HCT116 (cell line): ENCODE data around the gene HGFAC. TPM values are rescaled to one million over a fixed set of nuclear protein-coding genes. Genes with fewer than 3 reads are reported as not detected.

ENCODE experiments used
- ATAC-seq: fragments of 200-7000 bp; cut with Tn5 transposase; 2 replicates; pipeline ENCODE4 v1.9.1; 2020; ENCODE audit warnings: mild to moderate bottlenecking, moderate library complexity
- BruUV-seq: library from RNA; stranded (reverse); fragments of 400-500 nt; replicated peaks from 2 replicates; lab custom pipeline; 2021; lab: Mats Ljungman, UMichigan
- CTCF ChIA-PET: fragments of 300-600 bp; sonication (Branson Sonifier 250); formaldehyde crosslinking; loops from one replicate; lab custom pipeline; 2021; ENCODE audit warnings: antibody characterized with exemption; lab: Charles Lee
- POLR2A ChIA-PET: fragments of 300-600, 350-600 bp; sonication (Branson Sonifier 250); formaldehyde crosslinking; loops from one replicate; lab custom pipeline; 2021; ENCODE audit warnings: antibody characterized with exemption; lab: Charles Lee
- RAD21 ChIA-PET, 2 experiments: fragments of 300-600 bp; sonication (Branson Sonifier 250); formaldehyde crosslinking; loops; one replicate each; lab custom pipeline; 2023; ENCODE audit warnings: low total read pairs in 2 of 2; ENCODE audit not compliant: uncharacterized antibody in 2 of 2, unreplicated experiment in 2 of 2, low non-redundant PET in 1 of 2; lab: Charles Lee
- DNase-seq: peaks from one replicate; pipeline ENCODE4 v3.0.0-alpha.2; 2010; ENCODE audit warnings: low read depth, low spot score
- H2AFZ ChIP-seq: fragments of 200-600 bp; shearing (Covaris generic), sonication (generic); 2 replicates; pipeline ENCODE4 v1.6.1; 2017; ENCODE audit warnings: low read depth, mixed run types, mixed read lengths, antibody characterized with exemption, low read length; ENCODE audit not compliant: poor library complexity, severe bottlenecking
- H3K27ac ChIP-seq: 2 replicates; pipeline ENCODE4 v1.5.1; 2012; ENCODE audit warnings: low read depth, low read length
- H3K27me3 ChIP-seq: fragments of 200-600 bp; sonication (generic); 2 replicates; pipeline ENCODE4 v1.6.1; 2016; ENCODE audit warnings: mixed run types, low read length, mixed read lengths; ENCODE audit not compliant: insufficient read depth
- H3K36me3 ChIP-seq, 2 experiments: fragments of 200-500 bp in 1 of 2; fragments of 200-600 bp in 1 of 2; sonication (Bioruptor generic) in 1 of 2; sonication (generic) in 1 of 2; 2 replicates each; pipeline versions ENCODE4 v1.5.1 to v1.6.1; 2014 to 2016; ENCODE audit warnings: low read length in 2 of 2, inconsistent platforms in 1 of 2, mixed read lengths in 1 of 2, mixed run types in 1 of 2; ENCODE audit not compliant: insufficient read depth in 2 of 2, control insufficient read depth in 1 of 2
- H3K4me1 ChIP-seq, 2 experiments: fragments of 200-600 bp in 1 of 2; sonication (generic) in 1 of 2; 2 replicates each; pipeline versions ENCODE4 v1.5.1 to v1.6.1; 2012 to 2017; ENCODE audit warnings: low read length in 2 of 2, inconsistent platforms in 1 of 2, mild to moderate bottlenecking in 1 of 2, mixed read lengths in 1 of 2, mixed run types in 1 of 2, moderate library complexity in 1 of 2; ENCODE audit not compliant: insufficient read depth in 2 of 2, control insufficient read depth in 1 of 2
- H3K4me2 ChIP-seq: fragments of 200-600 bp; sonication (generic); 2 replicates; pipeline ENCODE4 v1.6.1; 2017; ENCODE audit warnings: mixed run types, low read length, mixed read lengths
- H3K4me3 ChIP-seq, 2 experiments: fragments of 200-600 bp in 1 of 2; sonication (generic) in 1 of 2; replicated peaks in 1 of 2; 2 replicates each; pipeline ENCODE4 v1.5.1; 2011 to 2016; ENCODE audit warnings: low read length in 2 of 2, control low read depth in 1 of 2, low read depth in 1 of 2, mild to moderate bottlenecking in 1 of 2, mixed read lengths in 1 of 2, mixed run types in 1 of 2
- H3K79me2 ChIP-seq: fragments of 200-600 bp; sonication (generic); 2 replicates; pipeline ENCODE4 v1.6.1; 2017; ENCODE audit warnings: mild to moderate bottlenecking, mixed run types, low read length, moderate library complexity, mixed read lengths; ENCODE audit not compliant: insufficient read depth
- H3K9ac ChIP-seq: fragments of 200-600 bp; sonication (generic); 2 replicates; pipeline ENCODE4 v1.6.1; 2016; ENCODE audit warnings: low read length, mixed read lengths
- H3K9me2 ChIP-seq: fragments of 200-600 bp; sonication (generic), shearing (Covaris generic); 2 replicates; pipeline ENCODE4 v1.6.1; 2017; ENCODE audit warnings: mixed run types, mild to moderate bottlenecking, moderate library complexity; ENCODE audit not compliant: insufficient read depth
- H3K9me3 ChIP-seq, 2 experiments: fragments of 200-500 bp in 1 of 2; fragments of 200-600 bp in 1 of 2; sonication (Bioruptor generic) in 1 of 2; sonication (generic) in 1 of 2; 2 replicates each; pipeline ENCODE4 v1.6.1; 2014 to 2017; ENCODE audit warnings: low read length in 2 of 2, mixed read lengths in 2 of 2, inconsistent platforms in 1 of 2, low read depth in 1 of 2, mild to moderate bottlenecking in 1 of 2, mixed run types in 1 of 2, moderate library complexity in 1 of 2; ENCODE audit not compliant: control insufficient read depth in 1 of 2, insufficient read depth in 1 of 2
- H4K20me1 ChIP-seq: fragments of 200-600 bp; sonication (generic), shearing (Covaris generic); 2 replicates; pipeline ENCODE4 v1.6.1; 2017; ENCODE audit warnings: mixed run types, mild to moderate bottlenecking, moderate library complexity; ENCODE audit not compliant: insufficient read depth
- CEBPB ChIP-seq: IDR thresholded peaks from 2 replicates; pipeline ENCODE4 v1.6.1; 2012; ENCODE audit warnings: low read depth
- EGR1 ChIP-seq: IDR thresholded peaks from 2 replicates; pipeline ENCODE4 v1.6.1; 2012; ENCODE audit warnings: low read depth
- ELF1 ChIP-seq: IDR thresholded peaks from 2 replicates; pipeline ENCODE4 v1.6.1; 2012; ENCODE audit warnings: low read depth, borderline replicate concordance
- POLR2A ChIP-seq: IDR thresholded peaks from 2 replicates; pipeline ENCODE4 v1.7.0; 2011; ENCODE audit warnings: borderline replicate concordance; ENCODE audit not compliant: insufficient read depth, insufficient read length; ENCODE audit errors: extremely low read depth
- SP1 ChIP-seq: IDR thresholded peaks from 2 replicates; pipeline ENCODE4 v1.6.1; 2012; ENCODE audit warnings: low read depth
- TCF7L2 ChIP-seq: IDR thresholded peaks from 2 replicates; pipeline ENCODE4 v1.7.0; 2011; ENCODE audit warnings: borderline replicate concordance, inconsistent platforms; ENCODE audit not compliant: insufficient read depth, insufficient read length; ENCODE audit errors: extremely low read depth
- intact Hi-C: fragments of 100-400 bp; cut with micrococcal nuclease; formaldehyde crosslinking; loops from 2 replicates; pipeline ENCODE4 v1.10.0; 2022
- total RNA-seq: library from RNA; stranded (reverse); gene quantifications from one replicate; pipeline ENCODE4 v1.2.1, GENCODE V29; 2021; ENCODE audit not compliant: unreplicated experiment
- TF ChIP-seq, protein P1 (sequence below): IDR thresholded peaks from 2 replicates; pipeline ENCODE4 v1.6.1; 2012

Gene HGFAC
- total RNA-seq, 1 experiment from 2014 or later: 1.1 TPM

DNA sequence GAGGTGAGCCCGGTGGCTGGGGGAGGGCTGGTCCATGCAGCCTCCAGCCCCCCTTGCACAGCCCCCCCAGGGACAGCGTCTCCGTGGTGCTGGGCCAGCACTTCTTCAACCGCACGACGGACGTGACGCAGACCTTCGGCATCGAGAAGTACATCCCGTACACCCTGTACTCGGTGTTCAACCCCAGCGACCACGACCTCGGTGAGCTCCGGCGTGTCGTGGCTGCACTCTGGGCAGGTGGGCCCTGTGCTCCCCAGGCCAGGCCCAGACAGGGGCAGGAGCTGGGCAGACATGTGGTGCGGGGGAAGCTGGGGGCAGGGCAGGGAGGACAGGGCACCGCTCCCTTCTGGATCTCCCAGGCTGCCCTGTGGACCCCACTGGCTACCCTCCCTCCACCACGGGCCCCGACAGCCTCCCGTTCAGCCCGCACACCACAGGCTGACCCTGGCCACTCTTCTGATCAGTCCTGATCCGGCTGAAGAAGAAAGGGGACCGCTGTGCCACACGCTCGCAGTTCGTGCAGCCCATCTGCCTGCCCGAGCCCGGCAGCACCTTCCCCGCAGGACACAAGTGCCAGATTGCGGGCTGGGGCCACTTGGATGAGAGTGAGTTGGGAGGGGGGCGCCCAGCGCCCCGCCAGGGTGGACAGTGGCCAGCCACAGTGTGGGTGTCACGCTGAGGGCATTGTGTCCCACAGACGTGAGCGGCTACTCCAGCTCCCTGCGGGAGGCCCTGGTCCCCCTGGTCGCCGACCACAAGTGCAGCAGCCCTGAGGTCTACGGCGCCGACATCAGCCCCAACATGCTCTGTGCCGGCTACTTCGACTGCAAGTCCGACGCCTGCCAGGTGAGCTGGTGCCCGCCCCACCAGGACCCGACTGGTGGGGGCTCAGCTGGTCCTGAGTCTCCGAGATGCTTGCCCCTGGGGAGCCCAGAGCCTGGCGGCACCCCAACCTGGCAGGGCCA is 5.9 kb downstream of the HGFAC start:
- H3K9ac ChIP-seq: no peak overlapping the region
- H3K79me2 ChIP-seq: no peaks in the 10 kb centered on the region
- POLR2A ChIA-PET: no interaction called here
- TF ChIP-seq CEBPB: no peak
- no peak for TF ChIP-seq POLR2A
- TF ChIP-seq TCF7L2: no peak
- no peak for TF ChIP-seq ELF1
- TF ChIP-seq EGR1: no peak
- TF ChIP-seq, protein P1, sequence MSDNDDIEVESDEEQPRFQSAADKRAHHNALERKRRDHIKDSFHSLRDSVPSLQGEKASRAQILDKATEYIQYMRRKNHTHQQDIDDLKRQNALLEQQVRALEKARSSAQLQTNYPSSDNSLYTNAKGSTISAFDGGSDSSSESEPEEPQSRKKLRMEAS: no peak
- TF ChIP-seq, all 23 proteins: peak for 0
- DNase-seq: no peak
- Histone ChIP-seq H3K27me3 (no peaks in the 10 kb centered on the region), H3K9me3 (no peaks in the 10 kb centered on the region), H3K9me2 (no peaks in the 10 kb centered on the region), H3K36me3 (no peaks in the 10 kb centered on the region), H3K4me2 (no peak overlapping the region), H3K4me1 (peaks cover 0 to 7% of the 10 kb centered on the region in 2 experiments; a peak in 2 of 4 replicates), H3K4me3 (no peak overlapping the region), H3K27ac (no peak overlapping the region), H4K20me1 (no peaks in the 10 kb centered on the region), H2AFZ (no peak overlapping the region)
- no TSS peak for BruUV-seq
- intact Hi-C loops: no loop called here
- ChIA-PET RAD21 (no interaction called here), CTCF (interaction anchor here (0.7 kb wide), 1 partner anchor 327 kb away, joined by 3 read pairs; no protein-coding TSS in a partner anchor)
- ATAC-seq: no peak

- Histone ChIP-seq H3K4me3 (no peak overlapping the region), H3K9ac (no peak overlapping the region), H3K27ac (no peak overlapping the region), H3K9me2 (no peaks in the 10 kb centered on the region), H3K36me3 (no peaks in the 10 kb centered on the region), H3K27me3 (no peaks in the 10 kb centered on the region), H4K20me1 (no peaks in the 10 kb centered on the region), H3K79me2 (no peaks in the 10 kb centered on the region), H3K9me3 (no peaks in the 10 kb centered on the region), H3K4me2 (no peak overlapping the region), H2AFZ (no peak overlapping the region), H3K4me1 (peaks cover 0 to 7% of the 10 kb centered on the region in 2 experiments; a peak in 2 of 4 replicates)
- no peak for ATAC-seq
- intact Hi-C loops: no loop called here
- ChIA-PET CTCF (no interaction called here), RAD21 (no interaction called here), POLR2A (no interaction called here)
- DNase-seq: no peak
- no TSS peak for BruUV-seq
- TF ChIP-seq SP1: no peak
Measured at GRCh38 chr4:3449047-3449573, 7.3 kb downstream of the HGFAC start.
